K562 (cell line): ENCODE results near the gene ALG1. TPM values are rescaled to one million over a fixed set of nuclear protein-coding genes. Genes with fewer than 3 reads are reported as not detected.

Source experiments
- ATF1 ChIP-seq, 2 experiments: fragments of 450-650 bp in 1 of 2; IDR thresholded peaks; 2 replicates each; pipeline ENCODE4 v1.6.1; 2016; ENCODE audit warnings: missing compliant biosample characterization in 1 of 2, missing genetic modification characterization in 1 of 2
- BRD4 ChIP-seq: fragments of 200-600 bp; sonication (generic); IDR thresholded peaks from 2 replicates; pipeline ENCODE4 v1.6.1; 2017; ENCODE audit warnings: inconsistent platforms
- CREM ChIP-seq: IDR thresholded peaks from 2 replicates; pipeline ENCODE4 v1.6.1; 2014; ENCODE audit warnings: antibody characterized with exemption, low read depth
- FOXM1 ChIP-seq, 2 experiments: fragments of 450-650 bp in 1 of 2; sonication (generic) in 1 of 2; formaldehyde crosslinking in 1 of 2; IDR thresholded peaks; 2 replicates each; pipeline versions ENCODE4 v1.6.1 to v1.9.0; 2017 to 2022; ENCODE audit warnings: low read depth in 2 of 2, mild to moderate bottlenecking in 2 of 2, missing genetic modification reagents in 1 of 2, moderate library complexity in 1 of 2
- HCFC1 ChIP-seq: IDR thresholded peaks from 2 replicates; pipeline ENCODE4 v1.6.1; 2012; ENCODE audit warnings: low read depth, low read length, improper control_type of control experiment
- NFIC ChIP-seq: fragments of 450-650 bp; IDR thresholded peaks from 2 replicates; pipeline ENCODE4 v1.6.1; 2017; ENCODE audit warnings: mild to moderate bottlenecking, inconsistent platforms
- NONO ChIP-seq, 2 experiments: fragments of 200-400 bp in 1 of 2; fragments of 450-650 bp in 1 of 2; formaldehyde crosslinking in 1 of 2; IDR thresholded peaks; 2 replicates each; pipeline ENCODE4 v1.6.1; 2017; ENCODE audit warnings: low read depth in 2 of 2, mild to moderate bottlenecking in 2 of 2, moderate library complexity in 2 of 2, low read length in 1 of 2
- PHF20 ChIP-seq: fragments of 450-650 bp; IDR thresholded peaks from 2 replicates; pipeline ENCODE4 v1.6.1; 2018; ENCODE audit not compliant: partially characterized antibody
- ZC3H8 ChIP-seq: fragments of 450-650 bp; IDR thresholded peaks from 2 replicates; pipeline ENCODE4 v1.6.1; 2017
- ZNF146 ChIP-seq: IDR thresholded peaks from one replicate; pipeline ENCODE4 v1.6.1; 2018; ENCODE audit warnings: missing compliant biosample characterization; ENCODE audit not compliant: unreplicated experiment
- ZNF175 ChIP-seq: fragments of 200-800 bp; sonication (Bioruptor generic); IDR thresholded peaks from 2 replicates; pipeline ENCODE4 v1.6.1; 2016; ENCODE audit warnings: low read depth, mild to moderate bottlenecking, missing genetic modification characterization, missing compliant biosample characterization
- ZNF584 ChIP-seq: fragments of 200-800 bp; sonication (Bioruptor generic); IDR thresholded peaks from 2 replicates; pipeline ENCODE4 v1.6.1; 2016; ENCODE audit warnings: low read depth, mild to moderate bottlenecking, missing genetic modification characterization, missing compliant biosample characterization
- ZNF644 ChIP-seq: fragments of 200-800 bp; sonication (Bioruptor generic); IDR thresholded peaks from 2 replicates; pipeline ENCODE4 v1.6.1; 2016; ENCODE audit warnings: low read depth, missing genetic modification characterization, missing compliant biosample characterization
- ZSCAN32 ChIP-seq: fragments of 450-650 bp; formaldehyde crosslinking; IDR thresholded peaks from 2 replicates; pipeline ENCODE4 v1.4.0; 2020; ENCODE audit warnings: mild to moderate bottlenecking, moderate library complexity
- polyA plus RNA-seq, 8 experiments: library from polyadenylated mRNA; depleted of rRNA in 4 of 8; stranded (reverse) in 5 of 8; unstranded in 3 of 8; fragments of >200 nt; fragmentation: Nextera tagmentation in 2 of 8; fragmentation: Illumina TruSeq in 1 of 8; extraction: Ambion mirVana in 2 of 8; extraction: Trizol in 1 of 8; gene quantifications; 2 replicates each; pipeline versions ENCODE4 v1.2.1 to v1.2.3, GENCODE V29; 2011 to 2014; ENCODE audit warnings: inconsistent platforms in 1 of 8, missing spikeins in 1 of 8
- total RNA-seq, 7 experiments: library from RNA; depleted of rRNA in 6 of 7; stranded (reverse); fragments of >200 nt in 6 of 7; fragmentation: Illumina TruSeq in 2 of 7; extraction: Trizol in 2 of 7; gene quantifications; 2 replicates each; pipeline versions ENCODE4 v1.2.1 to v1.2.3, GENCODE V29; 2011 to 2021; ENCODE audit warnings: low replicate concordance in 1 of 7
- TF ChIP-seq, protein P1 (sequence below): fragments of 250-450 bp; sonication (Bioruptor Pico); IDR thresholded peaks from 2 replicates; pipeline ENCODE4 v1.5.0; 2022; ENCODE audit warnings: mild to moderate bottlenecking
- TF ChIP-seq, protein P2 (sequence below): fragments of 450-650 bp; IDR thresholded peaks from 2 replicates; pipeline ENCODE4 v1.6.1; 2016; ENCODE audit warnings: missing biosample characterization, missing genetic modification characterization
- TF ChIP-seq, protein P3 (sequence below), 2 experiments: fragments of 450-650 bp; IDR thresholded peaks; 2 replicates each; pipeline ENCODE4 v1.6.1; 2016
- TF ChIP-seq, protein P4 (sequence below): fragments of 450-650 bp; IDR thresholded peaks from 2 replicates; pipeline ENCODE4 v1.6.1; 2018; ENCODE audit warnings: mild to moderate bottlenecking, low read depth; ENCODE audit not compliant: partially characterized antibody
- TF ChIP-seq, protein P5 (sequence below): fragments of 250-450 bp; sonication (Bioruptor Pico); IDR thresholded peaks from 2 replicates; pipeline ENCODE4 v1.4.0; 2020; ENCODE audit warnings: mild to moderate bottlenecking, moderate library complexity, borderline replicate concordance

The ALG1 gene
- total and polyA plus RNA-seq, 9 of the 15 experiments (the other 6 are each of a cell fraction or from before 2014, with no cell fraction given) = 1.1 to 26.4 (median 18.3) TPM

DNA sequence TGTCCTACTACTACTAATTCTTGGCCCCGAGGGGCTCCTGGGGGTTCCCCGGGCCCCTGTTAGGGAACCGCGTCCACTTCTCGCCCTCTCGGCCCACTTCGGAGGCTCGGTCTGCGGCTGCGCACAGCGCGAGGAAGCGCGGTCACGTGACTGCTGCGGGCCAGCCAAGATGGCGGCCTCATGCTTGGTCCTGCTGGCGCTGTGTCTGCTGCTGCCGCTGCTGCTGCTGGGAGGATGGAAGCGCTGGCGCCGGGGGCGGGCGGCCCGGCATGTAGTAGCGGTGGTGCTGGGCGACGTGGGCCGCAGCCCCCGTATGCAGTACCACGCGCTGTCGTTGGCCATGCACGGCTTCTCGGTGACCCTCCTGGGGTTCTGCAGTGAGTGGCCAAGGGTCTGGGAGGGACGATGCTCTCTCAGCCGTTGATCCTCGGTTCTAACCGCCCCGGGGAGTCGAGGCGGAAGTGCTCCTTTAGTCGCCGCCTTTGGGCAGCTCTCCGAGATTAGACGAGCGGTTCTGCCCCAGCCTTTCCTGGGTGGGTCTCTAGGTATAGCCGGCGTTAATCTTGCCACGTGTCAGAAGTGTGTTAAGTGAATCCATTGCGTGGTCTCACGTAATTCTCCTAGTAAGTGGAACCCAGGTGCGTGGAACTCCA is at the start of gene ALG1 (continued):
- no peak; the same call in 1 of the 2 replicates for TF ChIP-seq BRD4
- no peak for TF ChIP-seq ZNF146 (CRISPR knock-in tag)
- TF ChIP-seq, protein P1, sequence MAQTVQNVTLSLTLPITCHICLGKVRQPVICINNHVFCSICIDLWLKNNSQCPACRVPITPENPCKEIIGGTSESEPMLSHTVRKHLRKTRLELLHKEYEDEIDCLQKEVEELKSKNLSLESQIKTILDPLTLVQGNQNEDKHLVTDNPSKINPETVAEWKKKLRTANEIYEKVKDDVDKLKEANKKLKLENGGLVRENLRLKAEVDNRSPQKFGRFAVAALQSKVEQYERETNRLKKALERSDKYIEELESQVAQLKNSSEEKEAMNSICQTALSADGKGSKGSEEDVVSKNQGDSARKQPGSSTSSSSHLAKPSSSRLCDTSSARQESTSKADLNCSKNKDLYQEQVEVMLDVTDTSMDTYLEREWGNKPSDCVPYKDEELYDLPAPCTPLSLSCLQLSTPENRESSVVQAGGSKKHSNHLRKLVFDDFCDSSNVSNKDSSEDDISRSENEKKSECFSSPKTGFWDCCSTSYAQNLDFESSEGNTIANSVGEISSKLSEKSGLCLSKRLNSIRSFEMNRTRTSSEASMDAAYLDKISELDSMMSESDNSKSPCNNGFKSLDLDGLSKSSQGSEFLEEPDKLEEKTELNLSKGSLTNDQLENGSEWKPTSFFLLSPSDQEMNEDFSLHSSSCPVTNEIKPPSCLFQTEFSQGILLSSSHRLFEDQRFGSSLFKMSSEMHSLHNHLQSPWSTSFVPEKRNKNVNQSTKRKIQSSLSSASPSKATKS (CRISPR knock-in tag) = no peak
- TF ChIP-seq, protein P2, sequence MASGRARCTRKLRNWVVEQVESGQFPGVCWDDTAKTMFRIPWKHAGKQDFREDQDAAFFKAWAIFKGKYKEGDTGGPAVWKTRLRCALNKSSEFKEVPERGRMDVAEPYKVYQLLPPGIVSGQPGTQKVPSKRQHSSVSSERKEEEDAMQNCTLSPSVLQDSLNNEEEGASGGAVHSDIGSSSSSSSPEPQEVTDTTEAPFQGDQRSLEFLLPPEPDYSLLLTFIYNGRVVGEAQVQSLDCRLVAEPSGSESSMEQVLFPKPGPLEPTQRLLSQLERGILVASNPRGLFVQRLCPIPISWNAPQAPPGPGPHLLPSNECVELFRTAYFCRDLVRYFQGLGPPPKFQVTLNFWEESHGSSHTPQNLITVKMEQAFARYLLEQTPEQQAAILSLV (tag) = no peak
- no peak for TF ChIP-seq ZC3H8
- TF ChIP-seq, protein P3, sequence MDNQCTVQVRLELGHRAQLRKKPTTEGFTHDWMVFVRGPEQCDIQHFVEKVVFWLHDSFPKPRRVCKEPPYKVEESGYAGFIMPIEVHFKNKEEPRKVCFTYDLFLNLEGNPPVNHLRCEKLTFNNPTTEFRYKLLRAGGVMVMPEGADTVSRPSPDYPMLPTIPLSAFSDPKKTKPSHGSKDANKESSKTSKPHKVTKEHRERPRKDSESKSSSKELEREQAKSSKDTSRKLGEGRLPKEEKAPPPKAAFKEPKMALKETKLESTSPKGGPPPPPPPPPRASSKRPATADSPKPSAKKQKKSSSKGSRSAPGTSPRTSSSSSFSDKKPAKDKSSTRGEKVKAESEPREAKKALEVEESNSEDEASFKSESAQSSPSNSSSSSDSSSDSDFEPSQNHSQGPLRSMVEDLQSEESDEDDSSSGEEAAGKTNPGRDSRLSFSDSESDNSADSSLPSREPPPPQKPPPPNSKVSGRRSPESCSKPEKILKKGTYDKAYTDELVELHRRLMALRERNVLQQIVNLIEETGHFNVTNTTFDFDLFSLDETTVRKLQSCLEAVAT (IDR thresholded peaks at IDR 0.05) = no peak
- TF ChIP-seq ZNF175 (CRISPR knock-in tag) = no peak
- no peak for TF ChIP-seq FOXM1 (IDR thresholded peaks at IDR 0.05; ENCODE audit: low read depth)
- TF ChIP-seq FOXM1 (CRISPR knock-in tag; IDR thresholded peaks at IDR 0.05; ENCODE audit: low read depth) = no peak
- no peak for TF ChIP-seq ATF1 (CRISPR knock-in tag; IDR thresholded peaks at IDR 0.05)
- TF ChIP-seq ATF1 (tag; IDR thresholded peaks at IDR 0.05) = peak; percentile 63
- TF ChIP-seq NFIC = peak; percentile 56
- peak; percentile 27 to 78; a peak in 2 of 4 replicates for TF ChIP-seq NONO (IDR thresholded peaks at IDR 0.05; ENCODE audit: low read depth in 2 of 2, low read length in 1 of 2)
- TF ChIP-seq, protein P4, sequence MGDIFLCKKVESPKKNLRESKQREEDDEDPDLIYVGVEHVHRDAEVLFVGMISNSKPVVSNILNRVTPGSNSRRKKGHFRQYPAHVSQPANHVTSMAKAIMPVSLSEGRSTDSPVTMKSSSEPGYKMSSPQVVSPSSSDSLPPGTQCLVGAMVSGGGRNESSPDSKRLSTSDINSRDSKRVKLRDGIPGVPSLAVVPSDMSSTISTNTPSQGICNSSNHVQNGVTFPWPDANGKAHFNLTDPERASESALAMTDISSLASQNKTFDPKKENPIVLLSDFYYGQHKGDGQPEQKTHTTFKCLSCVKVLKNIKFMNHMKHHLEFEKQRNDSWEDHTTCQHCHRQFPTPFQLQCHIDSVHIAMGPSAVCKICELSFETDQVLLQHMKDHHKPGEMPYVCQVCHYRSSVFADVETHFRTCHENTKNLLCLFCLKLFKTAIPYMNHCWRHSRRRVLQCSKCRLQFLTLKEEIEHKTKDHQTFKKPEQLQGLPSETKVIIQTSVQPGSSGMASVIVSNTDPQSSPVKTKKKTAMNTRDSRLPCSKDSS = no peak
- TF ChIP-seq CREM = peak; percentile 48; the same call in 1 of the 2 replicates
- TF ChIP-seq ZNF584 (CRISPR knock-in tag) = no peak
- TF ChIP-seq ZNF644 (tag) = no peak
- TF ChIP-seq HCFC1 = peak; percentile 66
- no peak for TF ChIP-seq ZSCAN32 (CRISPR knock-in tag)
- TF ChIP-seq, protein P5, sequence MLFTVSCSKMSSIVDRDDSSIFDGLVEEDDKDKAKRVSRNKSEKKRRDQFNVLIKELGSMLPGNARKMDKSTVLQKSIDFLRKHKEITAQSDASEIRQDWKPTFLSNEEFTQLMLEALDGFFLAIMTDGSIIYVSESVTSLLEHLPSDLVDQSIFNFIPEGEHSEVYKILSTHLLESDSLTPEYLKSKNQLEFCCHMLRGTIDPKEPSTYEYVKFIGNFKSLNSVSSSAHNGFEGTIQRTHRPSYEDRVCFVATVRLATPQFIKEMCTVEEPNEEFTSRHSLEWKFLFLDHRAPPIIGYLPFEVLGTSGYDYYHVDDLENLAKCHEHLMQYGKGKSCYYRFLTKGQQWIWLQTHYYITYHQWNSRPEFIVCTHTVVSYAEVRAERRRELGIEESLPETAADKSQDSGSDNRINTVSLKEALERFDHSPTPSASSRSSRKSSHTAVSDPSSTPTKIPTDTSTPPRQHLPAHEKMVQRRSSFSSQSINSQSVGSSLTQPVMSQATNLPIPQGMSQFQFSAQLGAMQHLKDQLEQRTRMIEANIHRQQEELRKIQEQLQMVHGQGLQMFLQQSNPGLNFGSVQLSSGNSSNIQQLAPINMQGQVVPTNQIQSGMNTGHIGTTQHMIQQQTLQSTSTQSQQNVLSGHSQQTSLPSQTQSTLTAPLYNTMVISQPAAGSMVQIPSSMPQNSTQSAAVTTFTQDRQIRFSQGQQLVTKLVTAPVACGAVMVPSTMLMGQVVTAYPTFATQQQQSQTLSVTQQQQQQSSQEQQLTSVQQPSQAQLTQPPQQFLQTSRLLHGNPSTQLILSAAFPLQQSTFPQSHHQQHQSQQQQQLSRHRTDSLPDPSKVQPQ (CRISPR knock-in tag) = no peak
- peak; percentile 99 for TF ChIP-seq PHF20
